IPS-18c (cell line): ENCODE results near the gene C1RL.

Source experiments
- H3K4me3 ChIP-seq: 2 replicates; pipeline ENCODE4 v1.7.0; 2013; ENCODE audit warnings: low read depth, mild to moderate bottlenecking, low read length, moderate library complexity; ENCODE audit not compliant: insufficient read depth
- H3K9me3 ChIP-seq: one replicate; pipeline ENCODE4 v1.6.1; 2013; ENCODE audit warnings: mild to moderate bottlenecking, low read length, moderate library complexity; ENCODE audit not compliant: control insufficient read depth, insufficient read depth

The C1RL gene

GRCh38 chr12:7090222-7090998 is 18.6 kb downstream of the C1RL start:
- no peak overlapping the region for H3K4me3 ChIP-seq
- H3K9me3 ChIP-seq = peaks cover 5% of the 10 kb centered on the region

- Histone ChIP-seq H3K4me3 (no peak overlapping the region), H3K9me3 (peaks cover 10% of the 10 kb centered on the region)
These were observed 19.7 kb downstream of the C1RL start for GRCh38 chr12:7089196-7089871.

- H3K4me3 ChIP-seq = no peak overlapping the region
- peaks cover 6% of the 10 kb centered on the region for H3K9me3 ChIP-seq
These were observed 25.9 kb downstream of the C1RL start for GRCh38 chr12:7083125-7083524.

- peaks cover 6% of the 10 kb centered on the region for H3K9me3 ChIP-seq
These were observed 28.0 kb downstream of the C1RL start for GRCh38 chr12:7081037-7081436.

GRCh38 chr12:7079826-7080125 is 29.2 kb downstream of the C1RL start:
- Histone ChIP-seq H3K4me3 (no peak overlapping the region), H3K9me3 (peaks cover 5% of the 10 kb centered on the region)

More at GRCh38 chr12:7081037-7081436, 28.0 kb downstream of the C1RL start:
- H3K4me3 ChIP-seq = no peak overlapping the region

GRCh38 chr12:7078163-7078562 is 30.9 kb downstream of the C1RL start:
- no peak overlapping the region for H3K4me3 ChIP-seq

GRCh38 chr12:7076493-7076892 is 32.5 kb downstream of the C1RL start:
- no peak overlapping the region for H3K4me3 ChIP-seq
- H3K9me3 ChIP-seq = no peaks in the 10 kb centered on the region

More at GRCh38 chr12:7078163-7078562, 30.9 kb downstream of the C1RL start:
- no peaks in the 10 kb centered on the region for H3K9me3 ChIP-seq

GRCh38 chr12:7075939-7076338 is 33.1 kb downstream of the C1RL start:
- no peaks in the 10 kb centered on the region for H3K9me3 ChIP-seq
- H3K4me3 ChIP-seq = no peak overlapping the region

GRCh38 chr12:7075518-7075917 is 33.5 kb downstream of the C1RL start:
- Histone ChIP-seq H3K9me3 (no peaks in the 10 kb centered on the region), H3K4me3 (no peak overlapping the region)

GRCh38 chr12:7073946-7074345 is 35.1 kb downstream of the C1RL start:
- no peak overlapping the region for H3K4me3 ChIP-seq
- no peaks in the 10 kb centered on the region for H3K9me3 ChIP-seq

- H3K9me3 ChIP-seq = no peaks in the 10 kb centered on the region
- H3K4me3 ChIP-seq = no peak overlapping the region
These were observed 36.5 kb downstream of the C1RL start for GRCh38 chr12:7072554-7072953.

GRCh38 chr12:7072035-7072434 is 37.0 kb downstream of the C1RL start:
- Histone ChIP-seq H3K9me3 (no peaks in the 10 kb centered on the region), H3K4me3 (no peak overlapping the region)

GRCh38 chr12:7069386-7069785 is 39.6 kb downstream of the C1RL start:
- Histone ChIP-seq H3K9me3 (no peaks in the 10 kb centered on the region), H3K4me3 (no peak overlapping the region)

- H3K4me3 ChIP-seq = no peak overlapping the region
- no peaks in the 10 kb centered on the region for H3K9me3 ChIP-seq
These were observed 40.0 kb downstream of the C1RL start for GRCh38 chr12:7068994-7069346.

- Histone ChIP-seq H3K9me3 (no peaks in the 10 kb centered on the region), H3K4me3 (no peak overlapping the region)
These were observed 40.6 kb downstream of the C1RL start for GRCh38 chr12:7068240-7068993.

GRCh38 chr12:7067096-7067495 is 41.9 kb downstream of the C1RL start:
- Histone ChIP-seq H3K4me3 (no peak overlapping the region), H3K9me3 (no peaks in the 10 kb centered on the region)

GRCh38 chr12:7066596-7066995 is 42.4 kb downstream of the C1RL start:
- no peaks in the 10 kb centered on the region for H3K9me3 ChIP-seq

GRCh38 chr12:7065073-7065623 is 43.9 kb downstream of the C1RL start:
- Histone ChIP-seq H3K9me3 (no peaks in the 10 kb centered on the region), H3K4me3 (no peak overlapping the region)

More at GRCh38 chr12:7066596-7066995, 42.4 kb downstream of the C1RL start:
- H3K4me3 ChIP-seq = no peak overlapping the region
